ENCODE results near the gene CST7.

DNA sequence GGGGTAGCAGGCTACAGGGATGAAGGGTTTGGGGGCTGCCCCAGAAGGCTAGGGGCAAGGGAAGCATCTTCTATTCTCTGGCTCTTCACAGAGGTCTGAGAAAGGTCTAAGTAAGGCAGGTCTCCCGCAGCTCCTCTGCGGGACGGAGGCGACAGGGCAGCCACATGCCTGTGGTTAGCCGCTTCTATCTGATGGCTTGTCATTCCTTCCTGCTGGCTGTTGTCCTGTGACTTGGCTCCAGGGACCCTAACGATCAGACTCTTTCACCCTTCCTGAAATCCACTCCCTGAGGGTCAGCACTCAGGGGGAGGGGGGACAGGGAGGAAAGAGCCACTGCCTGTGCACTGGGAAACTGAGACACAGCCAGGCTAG, 673 bp downstream of the CST7 start:
- no peak for TF ChIP-seq SMC3 (IDR thresholded peaks at IDR 0.05; ENCODE audit: borderline replicate concordance, low read length)
- TF ChIP-seq, protein P1, sequence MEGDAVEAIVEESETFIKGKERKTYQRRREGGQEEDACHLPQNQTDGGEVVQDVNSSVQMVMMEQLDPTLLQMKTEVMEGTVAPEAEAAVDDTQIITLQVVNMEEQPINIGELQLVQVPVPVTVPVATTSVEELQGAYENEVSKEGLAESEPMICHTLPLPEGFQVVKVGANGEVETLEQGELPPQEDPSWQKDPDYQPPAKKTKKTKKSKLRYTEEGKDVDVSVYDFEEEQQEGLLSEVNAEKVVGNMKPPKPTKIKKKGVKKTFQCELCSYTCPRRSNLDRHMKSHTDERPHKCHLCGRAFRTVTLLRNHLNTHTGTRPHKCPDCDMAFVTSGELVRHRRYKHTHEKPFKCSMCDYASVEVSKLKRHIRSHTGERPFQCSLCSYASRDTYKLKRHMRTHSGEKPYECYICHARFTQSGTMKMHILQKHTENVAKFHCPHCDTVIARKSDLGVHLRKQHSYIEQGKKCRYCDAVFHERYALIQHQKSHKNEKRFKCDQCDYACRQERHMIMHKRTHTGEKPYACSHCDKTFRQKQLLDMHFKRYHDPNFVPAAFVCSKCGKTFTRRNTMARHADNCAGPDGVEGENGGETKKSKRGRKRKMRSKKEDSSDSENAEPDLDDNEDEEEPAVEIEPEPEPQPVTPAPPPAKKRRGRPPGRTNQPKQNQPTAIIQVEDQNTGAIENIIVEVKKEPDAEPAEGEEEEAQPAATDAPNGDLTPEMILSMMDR (IDR thresholded peaks at IDR 0.05 in 2 of 3, conservative IDR thresholded peaks at IDR 0.05 in 1 of 3; ENCODE audit: control insufficient read depth in 2 of 3, extremely low read depth in 1 of 3, insufficient read depth in 1 of 3, low read depth in 3 of 3, low read length in 3 of 3), result no peak
- no peak for TF ChIP-seq CBX3 (IDR thresholded peaks at IDR 0.05; ENCODE audit: borderline replicate concordance, low read depth)
- TF ChIP-seq, protein P2, sequence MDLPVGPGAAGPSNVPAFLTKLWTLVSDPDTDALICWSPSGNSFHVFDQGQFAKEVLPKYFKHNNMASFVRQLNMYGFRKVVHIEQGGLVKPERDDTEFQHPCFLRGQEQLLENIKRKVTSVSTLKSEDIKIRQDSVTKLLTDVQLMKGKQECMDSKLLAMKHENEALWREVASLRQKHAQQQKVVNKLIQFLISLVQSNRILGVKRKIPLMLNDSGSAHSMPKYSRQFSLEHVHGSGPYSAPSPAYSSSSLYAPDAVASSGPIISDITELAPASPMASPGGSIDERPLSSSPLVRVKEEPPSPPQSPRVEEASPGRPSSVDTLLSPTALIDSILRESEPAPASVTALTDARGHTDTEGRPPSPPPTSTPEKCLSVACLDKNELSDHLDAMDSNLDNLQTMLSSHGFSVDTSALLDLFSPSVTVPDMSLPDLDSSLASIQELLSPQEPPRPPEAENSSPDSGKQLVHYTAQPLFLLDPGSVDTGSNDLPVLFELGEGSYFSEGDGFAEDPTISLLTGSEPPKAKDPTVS (IDR thresholded peaks at IDR 0.05; ENCODE audit: low read depth, low read length), result no peak
- no peak for TF ChIP-seq BHLHE40 (IDR thresholded peaks at IDR 0.05; ENCODE audit: borderline replicate concordance in 1 of 2, low read depth in 2 of 2, low read length in 1 of 2)
- TF ChIP-seq DPF2 (IDR thresholded peaks at IDR 0.05), result no peak
- TF ChIP-seq, protein P3, sequence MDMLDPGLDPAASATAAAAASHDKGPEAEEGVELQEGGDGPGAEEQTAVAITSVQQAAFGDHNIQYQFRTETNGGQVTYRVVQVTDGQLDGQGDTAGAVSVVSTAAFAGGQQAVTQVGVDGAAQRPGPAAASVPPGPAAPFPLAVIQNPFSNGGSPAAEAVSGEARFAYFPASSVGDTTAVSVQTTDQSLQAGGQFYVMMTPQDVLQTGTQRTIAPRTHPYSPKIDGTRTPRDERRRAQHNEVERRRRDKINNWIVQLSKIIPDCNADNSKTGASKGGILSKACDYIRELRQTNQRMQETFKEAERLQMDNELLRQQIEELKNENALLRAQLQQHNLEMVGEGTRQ (IDR thresholded peaks at IDR 0.05; ENCODE audit: borderline replicate concordance, low read depth, low read length), result no peak
- no peak for TF ChIP-seq CBFB (IDR thresholded peaks at IDR 0.05; ENCODE audit: low read depth)
- no peak for TF ChIP-seq POLR2AphosphoS5 (IDR thresholded peaks at IDR 0.05; ENCODE audit: low read length)
- TF ChIP-seq RBBP5 (conservative IDR thresholded peaks at IDR 0.05), result no peak
